HG03521 (cell line): ENCODE results near the gene ERICH6.

Experiments used
- ATAC-seq: cut with Tn5 transposase; IDR thresholded peaks from one replicate; pipeline ENCODE4 v1.9.1; 2021; ENCODE audit warnings: mild to moderate bottlenecking, moderate library complexity; ENCODE audit not compliant: unreplicated experiment

Gene ERICH6

GRCh38 chr3:150620002-150620689 is 83.6 kb downstream of the ERICH6 start:
- ATAC-seq, result no peak

- ATAC-seq, result no peak
These were observed 89.8 kb downstream of the ERICH6 start for GRCh38 chr3:150613709-150614480.

GRCh38 chr3:150613034-150613433 is 90.7 kb downstream of the ERICH6 start:
- ATAC-seq, result no peak

GRCh38 chr3:150612494-150612893 is 91.2 kb downstream of the ERICH6 start:
- ATAC-seq, result no peak

- ATAC-seq, result no peak
These were observed 92.1 kb downstream of the ERICH6 start for GRCh38 chr3:150611666-150612065.

GRCh38 chr3:150610785-150611184 is 92.9 kb downstream of the ERICH6 start:
- ATAC-seq, result no peak

- no peak for ATAC-seq
These were observed 93.7 kb downstream of the ERICH6 start for GRCh38 chr3:150609988-150610387.
